HepG2 (cell line): ENCODE data around the gene SLC25A23. TPM values are rescaled to one million over a fixed set of nuclear protein-coding genes. Genes with fewer than 3 reads are reported as not detected.

Experiments used
- CENPBD1 ChIP-seq: sonication (generic); formaldehyde crosslinking; IDR thresholded peaks from 2 replicates; pipeline ENCODE4 v1.8.0; 2022; ENCODE audit warnings: missing genetic modification reagents, low read depth, mild to moderate bottlenecking, borderline replicate concordance
- FOXM1 ChIP-seq: sonication (generic); formaldehyde crosslinking; IDR thresholded peaks from 2 replicates; pipeline ENCODE4 v1.5.0; 2020; ENCODE audit warnings: missing genetic modification reagents
- HES4 ChIP-seq: sonication (generic); formaldehyde crosslinking; IDR thresholded peaks from 2 replicates; pipeline ENCODE4 v1.9.0; 2021; ENCODE audit warnings: mild to moderate bottlenecking, missing genetic modification reagents, borderline replicate concordance
- HMG20B ChIP-seq: conservative IDR thresholded peaks from 2 replicates; pipeline ENCODE4 v1.6.1; 2016; ENCODE audit warnings: missing genetic modification reagents, missing compliant biosample characterization
- HMGA1 ChIP-seq: sonication (generic); formaldehyde crosslinking; conservative IDR thresholded peaks from 2 replicates; pipeline ENCODE4 v1.4.0; 2020; ENCODE audit warnings: missing genetic modification reagents
- TAF1 ChIP-seq: sonication (generic); formaldehyde crosslinking; IDR thresholded peaks from 2 replicates; pipeline ENCODE4 v1.4.0; 2020; ENCODE audit warnings: missing genetic modification reagents
- TOPORS ChIP-seq: sonication (generic); formaldehyde crosslinking; IDR thresholded peaks from 2 replicates; pipeline ENCODE4 v1.8.0; 2023; ENCODE audit warnings: mild to moderate bottlenecking, missing genetic modification reagents
- ZBTB20 ChIP-seq: sonication (generic); formaldehyde crosslinking; IDR thresholded peaks from 2 replicates; pipeline ENCODE4 v1.8.1; 2023; ENCODE audit warnings: missing genetic modification reagents, low read depth, mild to moderate bottlenecking, borderline replicate concordance
- ZC3H13 ChIP-seq: sonication (generic); formaldehyde crosslinking; IDR thresholded peaks from 2 replicates; pipeline ENCODE4 v1.8.1; 2023; ENCODE audit warnings: mild to moderate bottlenecking, missing genetic modification reagents, moderate library complexity
- ZNF251 ChIP-seq: sonication (generic); formaldehyde crosslinking; IDR thresholded peaks from 2 replicates; pipeline ENCODE4 v1.9.0; 2021; ENCODE audit warnings: mild to moderate bottlenecking, missing genetic modification reagents
- ZNF354B ChIP-seq: sonication (generic); formaldehyde crosslinking; IDR thresholded peaks from 2 replicates; pipeline ENCODE4 v1.8.0; 2022; ENCODE audit warnings: mild to moderate bottlenecking, missing genetic modification reagents
- ZNF674 ChIP-seq: sonication (generic); formaldehyde crosslinking; IDR thresholded peaks from 2 replicates; pipeline ENCODE4 v1.5.0; 2020; ENCODE audit warnings: low read depth, mild to moderate bottlenecking, missing genetic modification reagents
- ZNF687 ChIP-seq: sonication (generic); formaldehyde crosslinking; IDR thresholded peaks from 2 replicates; pipeline ENCODE4 v1.5.1; 2020; ENCODE audit warnings: mild to moderate bottlenecking, missing genetic modification reagents, moderate library complexity
- ZNF7 ChIP-seq: IDR thresholded peaks from 2 replicates; pipeline ENCODE4 v1.6.1; 2016; ENCODE audit warnings: missing biosample characterization, missing genetic modification reagents
- ZNF703 ChIP-seq: sonication (generic); formaldehyde crosslinking; IDR thresholded peaks from 2 replicates; pipeline ENCODE4 v1.5.1; 2020; ENCODE audit warnings: missing genetic modification reagents, mild to moderate bottlenecking, moderate library complexity, borderline replicate concordance
- polyA plus RNA-seq, 8 experiments: library from polyadenylated mRNA; depleted of rRNA in 3 of 8; stranded (reverse) in 7 of 8; unstranded in 1 of 8; fragments of >200 nt; fragmentation: Illumina TruSeq in 4 of 8; extraction: Trizol in 4 of 8; gene quantifications; 2 replicates each; pipeline versions ENCODE4 v1.2.1 to v1.2.3, GENCODE V29; 2011 to 2016; ENCODE audit warnings: low read depth in 4 of 8, missing spikeins in 1 of 8, mixed read lengths in 1 of 8; ENCODE audit not compliant: insufficient read depth in 1 of 8
- total RNA-seq, 5 experiments: library from RNA; depleted of rRNA; stranded (reverse); fragments of >200 nt; fragmentation: Illumina TruSeq; extraction: Trizol; gene quantifications; 2 replicates each; pipeline ENCODE4 v1.2.3, GENCODE V29; 2016; ENCODE audit warnings: low read depth in 1 of 5
- TF ChIP-seq, protein P1 (sequence below): sonication (generic); formaldehyde crosslinking; IDR thresholded peaks from 2 replicates; pipeline ENCODE4 v1.5.0; 2020; ENCODE audit warnings: missing genetic modification reagents
- TF ChIP-seq, protein P2 (sequence below): sonication (generic); formaldehyde crosslinking; IDR thresholded peaks from 2 replicates; pipeline ENCODE4 v1.5.1; 2020; ENCODE audit warnings: missing genetic modification reagents, mild to moderate bottlenecking, borderline replicate concordance
- TF ChIP-seq, protein P3 (sequence below): sonication (generic); formaldehyde crosslinking; IDR thresholded peaks from 2 replicates; pipeline ENCODE4 v1.4.0; 2020; ENCODE audit warnings: mild to moderate bottlenecking, missing genetic modification reagents

The SLC25A23 gene
- total and polyA plus RNA-seq, 2 of the 13 experiments (the other 11 are each of a cell fraction or from before 2014, with no cell fraction given): 12.4 to 15.2 TPM

- no peak for TF ChIP-seq ZC3H13 (CRISPR knock-in tag)
- no peak for TF ChIP-seq ZNF354B
- no peak for TF ChIP-seq HMGA1 (CRISPR knock-in tag)
- TF ChIP-seq, protein P1, sequence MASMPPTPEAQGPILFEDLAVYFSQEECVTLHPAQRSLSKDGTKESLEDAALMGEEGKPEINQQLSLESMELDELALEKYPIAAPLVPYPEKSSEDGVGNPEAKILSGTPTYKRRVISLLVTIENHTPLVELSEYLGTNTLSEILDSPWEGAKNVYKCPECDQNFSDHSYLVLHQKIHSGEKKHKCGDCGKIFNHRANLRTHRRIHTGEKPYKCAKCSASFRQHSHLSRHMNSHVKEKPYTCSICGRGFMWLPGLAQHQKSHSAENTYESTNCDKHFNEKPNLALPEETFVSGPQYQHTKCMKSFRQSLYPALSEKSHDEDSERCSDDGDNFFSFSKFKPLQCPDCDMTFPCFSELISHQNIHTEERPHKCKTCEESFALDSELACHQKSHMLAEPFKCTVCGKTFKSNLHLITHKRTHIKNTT (CRISPR knock-in tag): no peak
- TF ChIP-seq CENPBD1 (CRISPR knock-in tag): no peak
- TF ChIP-seq ZNF703 (CRISPR knock-in tag): no peak
- no peak for TF ChIP-seq TAF1 (CRISPR knock-in tag)
- no peak for TF ChIP-seq ZBTB20 (CRISPR knock-in tag)
- TF ChIP-seq ZNF687: peak; percentile 68
- TF ChIP-seq ZNF251 (CRISPR knock-in tag): no peak
- TF ChIP-seq FOXM1 (CRISPR knock-in tag): no peak
- no peak for TF ChIP-seq HMG20B (CRISPR knock-in tag)
- TF ChIP-seq, protein P2, sequence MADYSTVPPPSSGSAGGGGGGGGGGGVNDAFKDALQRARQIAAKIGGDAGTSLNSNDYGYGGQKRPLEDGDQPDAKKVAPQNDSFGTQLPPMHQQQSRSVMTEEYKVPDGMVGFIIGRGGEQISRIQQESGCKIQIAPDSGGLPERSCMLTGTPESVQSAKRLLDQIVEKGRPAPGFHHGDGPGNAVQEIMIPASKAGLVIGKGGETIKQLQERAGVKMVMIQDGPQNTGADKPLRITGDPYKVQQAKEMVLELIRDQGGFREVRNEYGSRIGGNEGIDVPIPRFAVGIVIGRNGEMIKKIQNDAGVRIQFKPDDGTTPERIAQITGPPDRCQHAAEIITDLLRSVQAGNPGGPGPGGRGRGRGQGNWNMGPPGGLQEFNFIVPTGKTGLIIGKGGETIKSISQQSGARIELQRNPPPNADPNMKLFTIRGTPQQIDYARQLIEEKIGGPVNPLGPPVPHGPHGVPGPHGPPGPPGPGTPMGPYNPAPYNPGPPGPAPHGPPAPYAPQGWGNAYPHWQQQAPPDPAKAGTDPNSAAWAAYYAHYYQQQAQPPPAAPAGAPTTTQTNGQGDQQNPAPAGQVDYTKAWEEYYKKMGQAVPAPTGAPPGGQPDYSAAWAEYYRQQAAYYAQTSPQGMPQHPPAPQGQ (CRISPR knock-in tag): no peak
- no peak for TF ChIP-seq ZNF7 (CRISPR knock-in tag)
- TF ChIP-seq TOPORS: no peak
- TF ChIP-seq, protein P3, sequence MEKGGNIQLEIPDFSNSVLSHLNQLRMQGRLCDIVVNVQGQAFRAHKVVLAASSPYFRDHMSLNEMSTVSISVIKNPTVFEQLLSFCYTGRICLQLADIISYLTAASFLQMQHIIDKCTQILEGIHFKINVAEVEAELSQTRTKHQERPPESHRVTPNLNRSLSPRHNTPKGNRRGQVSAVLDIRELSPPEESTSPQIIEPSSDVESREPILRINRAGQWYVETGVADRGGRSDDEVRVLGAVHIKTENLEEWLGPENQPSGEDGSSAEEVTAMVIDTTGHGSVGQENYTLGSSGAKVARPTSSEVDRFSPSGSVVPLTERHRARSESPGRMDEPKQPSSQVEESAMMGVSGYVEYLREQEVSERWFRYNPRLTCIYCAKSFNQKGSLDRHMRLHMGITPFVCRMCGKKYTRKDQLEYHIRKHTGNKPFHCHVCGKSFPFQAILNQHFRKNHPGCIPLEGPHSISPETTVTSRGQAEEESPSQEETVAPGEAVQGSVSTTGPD (CRISPR knock-in tag): no peak
- TF ChIP-seq ZNF674: no peak
- no peak for TF ChIP-seq HES4
These were observed 33.6 kb downstream of the SLC25A23 start (continued) for GRCh38 chr19:6425732-6426620.
